Measurements from ENCODE around the gene KIAA0408.

- TF ChIP-seq CTCF (IDR thresholded peaks at IDR 0.05) (no peak), POLR2A (IDR thresholded peaks at IDR 0.05) (no peak)
Observed at GRCh38 chr6:127466416-127466815, 7.2 kb upstream of the KIAA0408 start.
